Stimulated activated naive CD8-positive, alpha-beta T cell treated with anti-CD3 and anti-CD28 coated beads, Interleukin-15, Interleukin-2, amounts not matched to agents 100 U/mL and 50 U/mL, for 24 hours (primary cell): ENCODE data around the gene ARPP21.
"Not testable (repeated sequence)": the region's sequence is repeated elsewhere in the genome, so short reads cannot be mapped to it uniquely, and the experiment has no call there.

ENCODE experiments used
- ATAC-seq: fragments of 150-1000 bp; cut with Tn5 transposase; one replicate; pipeline ENCODE4 v1.10.0; 2021
- DNase-seq: peaks from one replicate; pipeline ENCODE4 v3.0.0; 2021

The ARPP21 gene

DNA sequence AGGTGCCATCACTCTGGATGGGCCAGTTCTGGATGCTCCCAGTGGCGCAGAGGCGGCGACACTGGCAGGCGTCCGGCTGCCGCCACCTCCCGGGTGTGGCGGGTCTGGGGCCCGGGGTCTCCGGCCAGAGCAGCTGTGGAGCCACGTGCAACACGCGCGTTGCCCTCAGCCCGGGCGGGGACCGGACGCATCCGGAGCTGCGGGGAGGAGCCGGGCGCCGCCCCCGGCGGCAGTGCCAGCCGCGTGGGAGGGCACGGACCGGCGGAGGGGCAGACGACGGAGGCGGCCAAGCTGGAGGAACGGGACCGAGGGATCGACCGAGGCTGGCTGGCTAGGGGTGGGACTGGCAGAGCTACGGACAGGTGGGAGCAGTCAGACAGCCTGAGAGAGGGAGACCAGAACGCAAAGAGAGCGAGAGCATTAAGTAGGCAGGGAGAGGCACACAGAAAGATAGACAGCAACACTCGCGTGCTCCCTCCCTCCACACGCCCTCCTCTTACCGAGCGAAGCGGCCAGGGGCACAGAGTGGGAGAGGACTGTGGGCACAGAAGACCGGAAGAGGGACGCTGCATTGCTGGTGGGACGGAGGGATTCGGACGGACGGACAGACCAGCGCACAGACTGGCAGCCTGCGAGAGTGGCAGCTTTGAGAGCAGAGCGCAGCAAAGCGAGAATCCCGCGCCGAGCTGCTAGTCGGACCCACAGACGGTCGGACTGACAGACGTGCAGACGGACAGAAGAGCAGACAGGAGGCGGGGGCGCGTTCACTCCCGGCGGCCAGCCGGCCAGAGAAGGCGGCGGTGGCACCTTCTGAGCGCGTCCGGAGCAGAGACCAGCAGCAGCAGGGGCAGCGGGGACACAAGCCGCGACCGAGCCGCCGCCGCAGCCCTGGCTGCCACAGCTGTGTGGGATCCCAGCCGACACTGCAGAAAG is at the start of gene ARPP21:
Gene ARPP21, plus strand, starts transcription at position 272 of the 933 bp plus-strand sequence. CDS start 42,227 bp downstream, outside the sequence.
- ATAC-seq (peak; percentile 49), DNase-seq (peak; percentile 20)

- ATAC-seq (no peak), DNase-seq (no peak)
Measured at GRCh38 chr3:35592589-35593295, 46.6 kb upstream of the ARPP21 start.

- ATAC-seq (no peak), DNase-seq (no peak)
Measured at GRCh38 chr3:35594739-35595138, 44.6 kb upstream of the ARPP21 start.

GRCh38 chr3:35596335-35596995 is 42.9 kb upstream of the ARPP21 start:
- DNase-seq (no peak), ATAC-seq (no peak)

GRCh38 chr3:35597490-35597889 is 41.8 kb upstream of the ARPP21 start:
- ATAC-seq (no peak), DNase-seq (no peak)

DNA sequence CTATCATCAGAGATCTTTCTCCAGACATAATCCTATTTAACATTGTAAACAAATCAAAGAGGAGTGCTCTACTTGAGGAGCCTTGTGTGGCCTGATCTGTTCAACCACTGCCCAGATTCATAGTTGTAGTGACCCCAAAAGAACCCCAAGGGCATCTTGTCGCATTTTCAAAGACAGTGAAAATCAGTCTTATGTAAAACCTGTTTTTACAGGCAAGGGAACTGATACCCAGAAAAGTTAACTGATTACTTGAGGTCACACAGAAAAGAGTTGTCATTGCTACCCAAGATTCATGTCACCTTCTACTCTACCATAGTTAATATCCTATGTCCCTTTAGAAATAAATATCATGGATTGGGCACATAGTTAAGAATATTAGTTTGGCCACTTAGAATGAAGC is 40.5 kb upstream of the ARPP21 start:
- no peak for DNase-seq
- no peak for ATAC-seq

GRCh38 chr3:35601959-35602358 is 37.4 kb upstream of the ARPP21 start:
- DNase-seq (no peak), ATAC-seq (no peak)

- no peak for DNase-seq
- no peak for ATAC-seq
Measured at GRCh38 chr3:35602395-35602936, 36.9 kb upstream of the ARPP21 start.

DNA sequence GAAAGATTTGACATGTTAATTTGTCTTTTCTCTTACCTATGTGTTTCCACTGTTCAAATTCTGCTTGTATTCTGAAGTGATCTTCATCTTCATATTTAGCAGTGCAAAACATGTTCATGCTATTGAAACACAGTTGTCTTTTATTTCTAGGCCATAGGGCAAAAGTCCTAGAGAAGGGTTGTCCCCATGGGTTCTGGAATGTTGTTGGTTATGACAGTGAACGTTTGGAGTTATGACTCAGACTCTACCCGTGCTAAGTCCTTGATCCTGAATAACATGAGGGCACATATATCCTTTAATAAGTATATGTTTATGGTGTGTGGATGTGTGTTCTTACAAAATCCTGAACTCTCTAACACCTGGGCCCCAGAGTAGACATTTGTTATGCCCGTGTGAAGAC is 23.0 kb upstream of the ARPP21 start:
- no peak for DNase-seq

DNA sequence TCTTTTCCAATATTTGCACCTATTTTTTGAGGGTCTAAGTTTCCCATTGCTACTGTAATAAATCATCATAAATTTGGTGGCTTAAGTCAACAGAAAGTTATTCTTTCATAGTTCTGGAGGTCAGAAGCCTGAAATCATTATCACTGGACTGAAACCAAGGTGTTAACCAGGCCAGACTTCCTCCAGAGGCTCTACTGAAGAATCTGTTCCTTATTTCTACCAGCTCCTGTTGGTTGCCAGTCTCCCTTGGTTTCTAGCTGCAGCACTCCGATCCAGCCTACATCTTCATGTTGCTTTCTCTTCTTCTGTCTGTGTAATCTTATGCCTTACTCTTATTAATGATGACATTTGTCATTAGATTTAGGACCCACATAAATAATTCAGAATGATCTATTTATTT is 22.0 kb upstream of the ARPP21 start:
- DNase-seq (no peak), ATAC-seq (no peak)

More for the DNA sequence above, 23.0 kb upstream of the ARPP21 start:
- ATAC-seq, result no peak

- DNase-seq, ATAC-seq: not testable (repeated sequence)
Measured at GRCh38 chr3:35620238-35620637, 19.1 kb upstream of the ARPP21 start.

GRCh38 chr3:35624698-35625097 is 14.6 kb upstream of the ARPP21 start:
- DNase-seq (no peak), ATAC-seq (no peak)

DNA sequence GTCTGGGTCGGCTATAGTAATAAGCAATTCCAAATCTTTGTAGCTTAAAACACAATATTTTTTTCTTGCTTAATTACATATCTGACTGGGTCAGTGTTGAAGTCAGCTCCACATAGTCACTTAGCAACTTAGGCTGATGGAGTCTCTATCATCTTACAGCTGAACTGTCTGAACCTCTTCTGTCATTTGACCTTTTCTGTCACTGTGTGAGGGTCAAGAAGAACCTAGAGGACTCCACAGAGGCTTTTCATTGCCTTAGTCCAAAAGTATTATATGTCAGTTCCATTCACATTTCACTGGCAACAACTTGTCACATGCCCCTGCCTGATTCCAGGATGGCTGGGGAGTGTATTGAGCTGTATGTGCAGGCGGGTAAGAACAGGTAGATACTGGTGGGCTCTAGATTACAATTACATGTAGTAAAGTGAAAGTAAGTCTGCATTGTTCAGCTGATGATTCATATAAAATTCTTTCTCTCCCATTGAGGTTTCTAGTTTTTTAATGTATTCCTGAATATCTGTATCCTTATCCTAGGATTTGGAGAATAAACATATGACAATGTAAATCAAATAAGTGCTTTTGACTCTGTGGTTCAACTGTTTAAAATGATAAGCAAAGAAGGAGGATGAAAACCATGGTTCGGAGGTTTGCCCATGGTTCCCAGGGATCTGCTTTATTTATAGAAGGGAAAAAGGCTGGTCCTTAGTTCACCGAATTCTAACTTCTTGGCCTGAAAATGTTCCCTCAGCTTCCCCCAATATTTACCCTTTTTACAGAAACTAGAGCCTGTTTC is 5.8 kb upstream of the ARPP21 start:
- DNase-seq, result no peak
- ATAC-seq, result no peak

GRCh38 chr3:35635407-35635806 is 3.9 kb upstream of the ARPP21 start:
- no peak for ATAC-seq
- DNase-seq, result no peak

DNA sequence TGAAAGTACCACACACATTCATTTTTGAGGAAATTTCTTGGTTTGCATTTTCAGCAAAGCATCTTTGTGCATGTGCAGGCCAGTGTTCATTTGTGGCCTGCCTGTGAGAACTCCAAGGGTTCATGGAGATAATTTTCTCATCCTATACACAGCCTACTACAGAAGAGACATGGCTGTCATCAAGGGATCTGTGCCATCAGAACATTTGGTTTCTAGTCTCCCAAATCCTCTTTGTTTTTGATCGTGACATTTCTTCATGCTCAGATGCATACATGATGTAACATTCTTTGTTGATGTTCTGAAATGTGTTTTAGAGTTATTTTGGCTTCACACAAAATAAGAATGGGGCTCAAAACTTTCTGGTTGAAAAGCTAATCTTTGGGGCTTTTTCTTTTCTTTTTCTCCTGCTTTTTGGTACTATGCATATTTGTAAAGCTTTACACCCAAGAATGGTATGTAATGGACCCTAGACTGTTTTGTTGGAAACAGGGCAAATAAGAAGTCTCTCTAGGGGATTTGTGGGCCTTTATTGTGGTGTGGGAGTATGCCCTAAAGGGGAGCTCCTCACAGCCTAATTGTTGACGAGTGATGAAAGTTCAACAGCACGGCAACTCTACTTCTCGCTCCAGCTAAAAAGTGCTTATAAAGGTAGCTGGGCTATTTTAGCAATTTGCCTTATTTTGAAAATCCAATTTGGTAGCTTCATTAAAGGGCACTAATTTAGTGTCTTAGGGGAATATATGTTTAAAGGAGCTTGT is 3.2 kb upstream of the ARPP21 start:
- ATAC-seq (no peak), DNase-seq (no peak)

GRCh38 chr3:35638251-35638979 is 910 bp upstream of the ARPP21 start:
- ATAC-seq, result no peak
- no peak for DNase-seq

GRCh38 chr3:35638980-35639253 is 408 bp upstream of the ARPP21 start:
- no peak for DNase-seq
- ATAC-seq, result no peak

- ATAC-seq (no peak), DNase-seq (no peak)
Measured at GRCh38 chr3:35640190-35641165, 1.2 kb downstream of the ARPP21 start.

GRCh38 chr3:35641331-35641730 is 2.0 kb downstream of the ARPP21 start:
- no peak for ATAC-seq
- no peak for DNase-seq
